Activated naive CD4-positive, alpha-beta T cell treated with anti-CD3 and anti-CD28 coated beads, Interleukin-2, amount 50 U/mL, for 72 hours (primary cell): ENCODE measurements around the gene HSF2BP. TPM values are rescaled to one million over a fixed set of nuclear protein-coding genes. Genes with fewer than 3 reads are reported as not detected.
"Not testable (repeated sequence)": the region's sequence is repeated elsewhere in the genome, so short reads cannot be mapped to it uniquely, and the experiment has no call there.

ENCODE experiments used
- ATAC-seq, 2 donors: fragments of 150-1000 bp; cut with Tn5 transposase; 2 replicates each; pipeline ENCODE4 v1.10.0; 2021; ENCODE audit warnings: mild to moderate bottlenecking in 2 of 2, moderate library complexity in 2 of 2
- DNase-seq, 2 donors: peaks; one replicate each; pipeline ENCODE4 v3.0.0; 2021 to 2022; ENCODE audit warnings: low spot score in 2 of 2
- H3K27ac Mint-ChIP-seq, 2 donors: one replicate each; pipeline ENCODE4 v1.8.0; 2022; ENCODE audit warnings: mild to moderate bottlenecking in 2 of 2, mixed read lengths in 2 of 2
- H3K36me3 Mint-ChIP-seq, 2 donors: one replicate each; pipeline ENCODE4 v1.8.0; 2022; ENCODE audit warnings: mixed read lengths in 2 of 2
- H3K9me3 Mint-ChIP-seq, 2 donors: one replicate each; pipeline ENCODE4 v1.8.0; 2022; ENCODE audit warnings: mixed read lengths in 2 of 2
- total RNA-seq, 2 donors: library from RNA; stranded (reverse); gene quantifications; one replicate each; pipeline ENCODE4 v1.2.3, GENCODE V29; 2022

The HSF2BP gene
- total RNA-seq, 2 donors from 2014 or later: 0.57 to 0.78 TPM

DNA sequence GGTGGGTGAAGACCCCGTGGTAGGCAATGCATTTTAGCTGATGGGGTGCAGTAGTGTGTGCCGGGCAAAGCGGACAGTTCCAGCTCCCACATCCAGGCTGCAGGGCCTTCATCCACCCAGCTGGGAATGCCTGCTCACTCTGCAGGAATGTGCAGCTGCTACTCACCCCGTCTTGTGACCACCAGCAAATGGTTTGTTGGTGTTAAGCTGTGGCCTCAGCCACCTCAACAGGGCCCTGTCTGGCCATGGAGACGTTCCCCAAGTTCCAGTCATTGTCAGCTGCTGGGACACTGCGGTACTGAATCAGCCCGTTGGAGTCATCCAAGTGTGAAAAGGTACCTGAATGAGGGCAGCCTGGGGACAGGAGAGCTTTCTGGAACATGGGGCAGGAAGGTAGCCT, 161.2 kb downstream of the HSF2BP start:
- H3K9me3 Mint-ChIP-seq, H3K27ac Mint-ChIP-seq, ATAC-seq, DNase-seq, H3K36me3 Mint-ChIP-seq: not testable (repeated sequence)

DNA sequence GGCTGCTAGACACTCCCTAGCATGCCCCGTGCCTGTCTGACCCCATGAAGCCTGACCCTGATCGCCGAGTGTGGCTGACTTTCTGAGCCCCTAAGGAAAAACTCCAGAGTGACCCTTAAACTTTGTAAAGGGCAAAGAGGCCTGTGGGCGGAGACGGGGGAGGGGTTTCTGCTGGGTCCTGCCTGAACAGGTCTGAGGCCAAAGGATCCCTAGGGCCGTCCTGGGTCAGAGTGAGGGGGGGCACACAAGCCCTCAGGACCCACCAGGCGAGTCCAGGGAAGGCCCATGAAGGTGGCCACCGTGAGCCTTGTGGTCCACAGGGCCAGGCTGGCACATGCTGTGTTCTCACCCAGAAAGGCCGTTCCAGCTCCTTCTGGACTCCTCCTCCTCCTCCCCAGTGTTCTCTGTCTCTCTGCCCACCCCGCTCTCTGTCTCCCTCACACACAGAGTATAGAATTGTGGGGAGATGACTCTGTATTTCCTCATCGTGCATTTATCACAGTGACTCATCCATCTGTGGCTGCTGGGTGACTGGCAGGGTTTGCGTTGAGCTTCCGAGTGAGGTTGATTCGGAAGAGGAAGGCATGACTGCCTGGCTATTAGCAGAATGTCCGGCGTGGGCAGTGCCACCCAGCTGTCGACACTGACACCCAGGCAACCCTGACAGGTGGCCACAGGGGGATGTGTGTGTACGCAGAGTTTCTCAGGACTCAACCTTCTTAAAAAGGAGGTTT, 164.8 kb downstream of the HSF2BP start:
- H3K9me3 Mint-ChIP-seq, H3K36me3 Mint-ChIP-seq, H3K27ac Mint-ChIP-seq: not testable (repeated sequence)
- peak in 1 of 2 donors; percentile 34 for DNase-seq
- ATAC-seq: peak; percentile 90 to 94

DNA sequence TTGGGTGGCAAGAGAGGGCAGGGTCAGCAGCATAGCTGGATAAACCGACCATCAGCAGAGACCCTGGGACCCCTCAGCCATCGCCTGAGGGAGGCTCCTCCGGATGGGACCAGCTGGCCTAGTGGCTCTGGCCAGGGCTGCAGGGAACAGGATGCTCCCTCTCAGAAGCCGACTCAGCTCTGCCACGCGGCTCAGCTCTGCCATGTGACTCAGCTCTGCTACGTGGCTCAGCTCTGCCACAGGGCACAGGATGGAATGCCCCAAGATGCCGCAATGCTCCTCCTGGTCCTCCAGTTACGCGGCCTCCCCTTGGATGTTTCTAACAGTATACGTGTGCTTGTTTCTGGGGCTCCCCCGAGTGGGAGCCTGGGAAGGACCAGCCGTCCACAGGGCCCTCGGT, 165.8 kb downstream of the HSF2BP start:
- not testable (repeated sequence) for H3K9me3 Mint-ChIP-seq, H3K36me3 Mint-ChIP-seq, H3K27ac Mint-ChIP-seq
- ATAC-seq: peak in 1 of 2 donors; percentile 25
- DNase-seq: peak in 1 of 2 donors; percentile 6

DNA sequence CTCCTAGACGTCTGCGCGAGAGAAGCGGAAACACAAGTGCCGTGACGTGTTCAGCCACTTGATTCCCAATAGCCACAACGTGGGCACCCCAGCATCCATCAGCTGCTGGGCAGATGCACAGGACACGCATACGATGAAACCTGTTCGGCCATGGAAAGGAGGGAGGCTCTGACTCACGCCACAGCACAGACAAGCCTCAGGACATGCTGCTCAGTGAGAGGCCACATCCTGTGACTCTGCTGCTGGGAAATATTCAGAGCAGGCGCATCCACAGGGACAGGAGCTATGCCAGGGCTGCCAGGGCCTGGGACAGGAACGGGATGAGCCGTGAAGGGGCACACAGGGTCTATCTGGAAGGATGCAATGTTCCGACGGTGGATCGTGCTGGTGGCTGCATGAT, 171.1 kb downstream of the HSF2BP start:
- not testable (repeated sequence) for ATAC-seq, DNase-seq, H3K36me3 Mint-ChIP-seq, H3K9me3 Mint-ChIP-seq, H3K27ac Mint-ChIP-seq

DNA sequence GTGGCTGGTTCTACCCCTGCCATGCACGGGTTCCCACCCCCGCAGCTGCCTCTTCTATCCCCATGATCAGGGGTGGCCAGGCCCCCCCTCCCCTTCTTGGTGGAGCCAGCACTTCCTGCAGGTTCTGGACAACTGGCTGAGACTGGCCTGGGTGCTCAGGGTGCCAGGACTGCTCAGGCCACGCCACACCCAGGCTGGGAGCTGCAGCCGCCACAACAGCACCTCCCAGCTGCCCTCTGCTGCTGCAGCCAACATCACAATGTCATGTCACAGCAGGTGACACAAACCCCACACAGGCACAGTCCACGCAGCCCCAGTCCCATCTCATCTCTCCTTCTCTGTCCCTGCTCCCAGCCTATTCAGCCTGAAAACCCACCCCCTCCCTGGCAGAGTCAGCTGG, 173.2 kb downstream of the HSF2BP start:
- H3K27ac Mint-ChIP-seq, H3K36me3 Mint-ChIP-seq, DNase-seq, H3K9me3 Mint-ChIP-seq, ATAC-seq: not testable (repeated sequence)

DNA sequence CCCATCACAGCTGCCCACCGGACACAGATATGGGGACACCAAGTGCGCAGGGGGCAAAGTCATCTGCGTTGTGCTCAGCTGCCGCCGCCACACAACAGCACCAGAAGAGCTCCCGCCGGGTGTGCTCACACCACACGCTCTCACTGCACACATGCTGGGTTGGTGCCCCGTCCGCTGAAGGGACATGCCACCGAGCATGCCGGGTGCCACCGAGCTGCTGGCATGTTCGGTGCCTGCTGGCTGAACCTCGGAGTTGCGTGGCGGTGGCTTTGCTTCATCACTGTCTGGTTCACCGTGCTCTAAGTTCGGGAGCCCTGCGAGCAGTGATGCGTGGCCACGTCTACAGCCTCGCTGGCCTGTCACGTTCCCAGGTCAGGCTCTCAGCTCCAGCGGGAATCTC, 174.3 kb downstream of the HSF2BP start:
- ATAC-seq, H3K36me3 Mint-ChIP-seq, H3K9me3 Mint-ChIP-seq, DNase-seq, H3K27ac Mint-ChIP-seq: not testable (repeated sequence)

DNA sequence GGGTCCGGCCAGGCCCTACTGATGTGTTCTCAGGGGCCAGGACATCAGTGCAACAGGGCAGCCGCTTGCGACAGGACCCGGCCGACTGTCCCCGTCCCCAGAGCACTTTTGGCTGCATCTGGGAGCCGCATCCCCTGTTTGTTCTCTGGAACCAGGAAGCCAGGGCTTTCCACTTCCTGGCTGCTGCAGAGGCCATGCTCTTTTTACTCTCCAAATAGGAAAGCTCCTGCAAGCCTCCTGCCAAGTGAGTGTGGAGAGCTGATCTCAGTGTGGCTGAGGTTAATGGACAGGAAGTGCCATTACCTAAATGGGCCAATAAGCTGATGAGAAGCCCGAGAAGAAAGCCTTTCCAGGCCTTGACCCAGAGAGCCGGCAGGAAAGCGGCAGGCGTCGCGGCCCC, 180.1 kb downstream of the HSF2BP start:
- H3K27ac Mint-ChIP-seq, DNase-seq, H3K36me3 Mint-ChIP-seq, H3K9me3 Mint-ChIP-seq, ATAC-seq: not testable (repeated sequence)

Other genes with a start within 250 kb of the HSF2BP start
- 10 to 100 TPM in 1 of 2 donors, 1 to 10 TPM in 1; 2.3 to 12.4 TPM for gene SIK1, start 232.4 kb downstream of the HSF2BP start, total RNA-seq
- 10 to 100 TPM; 39.1 to 61.5 TPM for gene RRP1B, start 72 bp upstream of the HSF2BP start, total RNA-seq
- gene PDXK, start 59.6 kb upstream of the HSF2BP start, total RNA-seq: 100 to 1,000 TPM in 1 of 2 donors, 10 to 100 TPM in 1; 70.3 to 121 TPM
- gene CSTB, start 116.8 kb upstream of the HSF2BP start, total RNA-seq: 10 to 100 TPM; 19.8 to 36.7 TPM
- gene RRP1, start 130.1 kb upstream of the HSF2BP start, total RNA-seq: 10 to 100 TPM; 29.9 to 54.1 TPM
- 100 to 1,000 TPM in 1 of 2 donors, 10 to 100 TPM in 1; 21.2 to 109 TPM for gene AGPAT3, start 205.7 kb upstream of the HSF2BP start, total RNA-seq